HCEC 1CT (cell line): ENCODE results near the gene AEBP2.
A peak's percentile ranks its signal among the peaks of the same experiment; 100 is the strongest.
"Not testable (repeated sequence)": the region's sequence is repeated elsewhere in the genome, so short reads cannot be mapped to it uniquely, and the experiment has no call there.

Experiments used
- DNase-seq: peaks from one replicate; pipeline ENCODE4 v3.0.0-alpha.2; 2017

Gene AEBP2

GRCh38 chr12:19421503-19422282 is 17.6 kb upstream of the AEBP2 start:
- no peak for DNase-seq

DNA sequence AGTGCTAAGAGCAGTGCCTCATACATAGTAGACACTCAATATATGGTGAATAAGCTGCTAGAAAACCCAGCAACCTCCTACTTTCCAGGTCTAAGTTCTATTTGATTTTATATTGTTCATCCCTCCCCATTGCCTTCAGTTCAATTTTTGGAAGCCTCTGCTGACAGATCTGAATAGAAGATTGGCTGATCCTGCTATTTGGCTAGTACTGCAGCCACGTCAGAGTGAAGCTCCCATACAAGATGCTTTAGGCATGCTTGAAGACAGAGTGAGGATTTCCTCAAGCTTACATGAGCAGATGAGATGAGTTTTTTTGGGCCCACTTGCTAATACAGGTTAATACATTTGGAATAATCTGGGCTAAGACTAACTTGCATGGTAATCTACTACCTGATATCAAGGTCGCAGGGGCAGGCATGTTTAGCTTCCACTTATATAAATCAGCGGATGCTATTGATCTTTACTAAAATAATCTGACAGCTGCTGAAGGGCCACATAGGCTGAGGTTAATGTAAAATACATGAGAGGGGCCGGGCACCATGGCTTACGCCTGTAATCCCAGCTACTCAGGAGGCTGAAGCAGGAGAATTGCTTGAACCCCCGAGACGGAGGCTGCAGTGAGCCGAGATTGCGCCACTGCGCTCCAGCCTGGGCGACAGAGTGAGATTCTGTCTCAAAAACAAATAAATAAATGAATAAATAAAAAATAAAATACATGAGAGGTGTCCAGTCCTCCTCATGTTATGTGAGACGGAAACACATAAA is 15.9 kb upstream of the AEBP2 start:
- no peak for DNase-seq

DNA sequence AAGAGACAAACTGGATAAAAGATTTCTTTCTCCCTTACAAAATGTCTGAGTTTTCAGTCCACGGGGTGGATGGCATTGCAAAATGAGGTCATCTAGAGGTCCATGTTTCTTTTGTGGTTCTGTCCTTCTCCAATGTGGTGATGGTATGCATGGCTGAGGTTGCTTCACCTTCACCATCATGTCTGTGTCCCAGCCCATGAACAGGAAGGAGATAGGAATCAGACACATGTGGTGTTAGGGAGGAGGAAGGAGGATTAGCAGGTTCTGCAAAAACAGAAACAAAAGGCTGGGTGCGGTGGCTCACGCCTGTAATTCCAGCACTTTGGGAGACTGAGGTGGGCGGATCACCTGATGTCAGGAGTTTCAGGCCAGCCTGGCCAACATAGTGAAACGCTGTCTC is 11.0 kb upstream of the AEBP2 start:
- DNase-seq: no peak

GRCh38 chr12:19429491-19429890 is 9.8 kb upstream of the AEBP2 start:
- DNase-seq: not testable (repeated sequence)

- no peak for DNase-seq
Observed at GRCh38 chr12:19430988-19431387, 8.3 kb upstream of the AEBP2 start.

DNA sequence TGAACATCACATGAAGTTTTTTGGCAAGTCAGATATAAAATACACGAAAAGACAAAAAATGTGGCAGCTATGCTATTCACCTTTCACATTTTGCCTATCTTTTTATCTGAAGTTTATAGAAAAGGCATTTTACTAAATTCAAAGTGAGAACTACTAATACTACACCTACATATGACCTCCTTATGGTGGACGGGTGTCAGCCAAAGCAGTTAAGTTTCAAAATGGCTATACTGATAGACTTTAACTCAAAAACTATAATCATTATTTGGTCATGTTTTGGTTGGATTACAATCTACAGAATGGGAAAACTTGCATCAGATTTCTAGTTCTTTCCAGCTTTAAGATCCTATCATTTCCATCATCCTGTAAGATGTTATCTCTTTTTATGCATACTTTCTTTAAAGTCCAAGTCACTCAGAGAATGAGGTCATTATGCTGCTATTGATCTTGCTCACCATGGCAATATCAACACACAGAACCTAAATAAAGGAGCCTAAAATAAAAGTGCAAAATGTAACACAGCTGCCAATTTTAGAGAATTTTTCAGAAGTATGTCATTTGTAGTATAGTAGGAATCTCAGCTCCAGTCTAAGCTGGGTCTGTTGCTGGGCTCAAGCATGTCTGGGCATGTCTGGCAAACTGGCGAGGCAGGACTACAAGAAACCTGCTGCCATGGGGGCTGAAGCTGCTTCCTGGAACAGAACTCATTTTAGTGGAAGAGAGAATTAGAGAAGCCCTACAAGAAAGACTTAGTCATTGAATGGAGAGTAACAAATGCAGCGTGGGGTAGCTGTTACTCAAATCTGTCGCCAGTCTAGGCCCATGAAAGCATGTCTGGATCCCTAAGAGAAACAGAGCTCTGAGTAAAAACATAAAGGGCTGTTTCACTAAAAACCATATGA is 7.6 kb upstream of the AEBP2 start:
- no peak for DNase-seq

GRCh38 chr12:19432309-19433170 is 6.8 kb upstream of the AEBP2 start:
- no peak for DNase-seq

- DNase-seq: no peak
Observed at GRCh38 chr12:19434538-19434937, 4.8 kb upstream of the AEBP2 start.

DNA sequence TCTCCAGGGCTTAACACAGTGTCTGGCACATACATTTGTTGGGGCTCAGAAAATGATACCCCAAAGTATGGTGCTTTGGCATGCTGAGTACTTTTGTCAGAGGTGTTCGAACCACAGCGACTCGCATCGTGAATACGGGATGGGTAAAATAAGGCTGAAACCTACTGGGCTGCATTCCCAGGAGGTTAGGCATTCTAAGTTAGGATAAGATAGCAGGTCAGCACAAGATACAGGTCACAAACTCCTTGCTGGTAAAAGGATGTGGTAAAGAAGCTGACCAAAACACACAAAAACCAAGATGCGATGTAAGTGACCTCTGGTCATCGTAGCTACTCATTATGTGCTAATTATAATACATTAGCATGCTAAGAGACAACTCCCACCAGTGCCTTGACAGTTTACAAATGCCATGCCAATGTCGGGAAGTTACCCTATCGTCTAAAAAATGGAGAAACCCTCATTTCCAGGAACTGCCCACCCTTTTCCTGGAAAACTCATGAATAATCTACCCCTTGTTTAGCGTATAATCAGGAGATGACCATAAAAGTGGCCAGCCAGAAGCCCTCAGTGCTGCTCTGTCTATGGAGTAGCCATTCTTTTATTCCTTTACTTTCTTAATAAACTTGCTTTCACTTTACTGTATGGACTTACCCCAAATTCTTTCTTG is 3.3 kb upstream of the AEBP2 start:
- no peak for DNase-seq

DNA sequence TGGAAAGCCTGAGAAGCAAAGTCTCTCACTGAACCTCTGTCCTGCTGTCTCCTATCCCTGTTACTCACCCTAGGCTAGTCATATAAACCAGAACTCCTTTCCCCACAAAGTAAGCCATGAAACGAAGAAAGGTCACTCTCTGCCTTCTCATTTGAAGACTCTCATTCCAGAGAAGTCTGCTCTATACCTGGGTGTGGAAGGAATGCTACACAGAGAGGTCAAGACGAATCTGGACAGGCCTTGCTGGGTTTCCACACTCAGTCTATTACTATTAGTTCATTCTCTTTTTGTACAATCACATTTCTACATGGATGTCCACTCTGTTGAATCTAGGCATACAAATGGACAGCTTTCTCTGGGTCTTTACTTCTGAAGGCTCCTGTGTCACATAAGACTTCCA is 2.4 kb upstream of the AEBP2 start:
- DNase-seq: no peak

- no peak for DNase-seq
Observed at GRCh38 chr12:19437996-19438395, 1.3 kb upstream of the AEBP2 start.

- DNase-seq: peak; percentile 47
Observed at GRCh38 chr12:19440019-19440858, 947 bp downstream of the AEBP2 start.

DNA sequence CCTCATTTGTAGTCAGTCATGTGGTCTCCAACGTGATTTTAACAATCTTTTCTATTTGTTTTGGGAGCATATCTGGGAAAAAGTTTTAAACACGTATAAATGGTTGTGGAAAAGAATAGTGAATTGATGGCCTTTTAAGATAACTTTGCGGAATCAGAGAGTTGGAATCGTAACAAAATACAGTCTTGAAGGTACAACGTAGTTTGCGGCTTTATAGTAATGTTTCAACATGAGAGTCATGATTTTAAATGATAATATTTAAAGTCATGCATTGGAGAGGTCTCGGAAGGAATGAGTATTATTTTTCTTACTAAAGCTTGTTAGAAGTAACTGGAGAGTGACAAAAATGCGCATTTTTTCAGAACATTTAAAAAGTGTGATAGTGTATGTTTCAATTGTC is 1.6 kb downstream of the AEBP2 start:
- DNase-seq: no peak

DNA sequence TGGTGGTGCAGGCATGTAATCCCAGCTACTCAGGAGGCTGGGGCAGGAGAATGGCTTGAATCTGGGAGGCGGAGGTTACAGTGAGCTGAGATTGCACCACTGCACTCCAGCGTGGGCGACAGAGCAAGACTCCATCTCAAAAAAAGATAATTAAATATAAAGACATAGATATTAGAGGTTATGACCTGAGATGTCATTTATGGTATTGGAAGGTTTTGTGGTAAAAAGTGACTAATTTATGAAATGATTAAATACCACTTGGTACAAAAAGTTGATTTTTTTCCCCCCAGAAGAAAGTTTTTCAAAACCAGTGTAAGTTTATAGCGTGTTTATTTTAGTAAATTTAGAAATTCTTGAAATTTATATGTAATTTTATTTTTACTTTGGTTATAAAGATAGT is 4.3 kb downstream of the AEBP2 start:
- DNase-seq: no peak

GRCh38 chr12:19444097-19444496 is 4.8 kb downstream of the AEBP2 start:
- DNase-seq: no peak

DNA sequence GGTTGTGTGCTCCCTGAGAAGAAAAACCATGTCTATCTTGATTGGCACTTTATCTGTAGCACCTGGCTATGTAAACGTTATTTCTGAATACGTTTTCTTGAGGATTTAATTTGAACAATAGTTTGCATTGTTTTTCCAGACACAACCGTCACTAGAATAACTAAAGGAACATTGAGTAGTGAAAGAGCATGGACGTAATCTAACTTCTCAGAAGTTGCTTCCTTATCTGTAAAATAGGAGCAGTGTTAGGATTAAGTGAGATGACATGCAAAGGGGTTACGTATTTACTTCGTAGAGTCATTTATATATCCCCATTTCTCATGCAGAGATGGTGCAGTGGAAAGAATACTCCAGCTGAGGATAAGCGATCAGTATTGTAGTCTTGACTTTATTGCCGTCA is 8.1 kb downstream of the AEBP2 start:
- DNase-seq: no peak

GRCh38 chr12:19449814-19450213 is 10.5 kb downstream of the AEBP2 start:
- DNase-seq: no peak

DNA sequence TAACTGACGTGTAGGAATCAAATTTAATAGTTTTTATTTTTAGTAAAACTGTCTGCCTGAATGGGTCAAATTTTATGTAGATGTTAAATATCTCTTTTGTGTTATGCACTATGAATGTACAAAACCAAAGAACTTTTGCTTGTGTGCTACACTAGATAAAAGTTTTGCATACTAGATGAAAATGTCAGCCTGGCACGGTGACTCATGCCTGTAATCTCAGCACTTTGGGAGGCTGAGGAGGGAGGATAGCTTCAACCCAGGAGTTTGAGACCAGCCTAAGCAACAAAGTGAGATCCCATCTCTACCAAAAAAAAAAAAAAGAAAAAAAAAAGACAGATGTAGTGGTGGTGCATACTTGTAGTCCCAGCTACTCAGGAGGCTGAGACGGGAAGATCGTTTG is 11.1 kb downstream of the AEBP2 start:
- DNase-seq: no peak

DNA sequence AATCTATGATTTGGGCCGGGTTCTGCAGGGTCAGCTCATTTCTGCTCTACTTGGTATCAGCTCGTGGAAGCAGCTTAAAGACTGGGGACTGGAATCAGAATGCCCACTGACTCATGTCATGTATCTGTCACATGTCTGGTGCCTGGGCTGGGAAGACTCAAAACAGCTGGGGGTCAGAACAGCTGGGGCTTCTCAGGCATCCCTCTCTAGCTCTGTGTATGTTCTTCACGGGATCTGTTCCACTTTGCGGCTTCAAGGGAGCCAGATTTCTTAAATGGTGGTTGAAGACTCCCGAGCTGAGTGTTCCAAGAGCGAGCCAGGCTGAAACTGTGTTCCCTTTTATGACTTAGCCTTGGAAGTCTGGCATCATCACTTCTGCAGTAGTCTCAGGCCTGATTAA is 11.9 kb downstream of the AEBP2 start:
- peak; percentile 21 for DNase-seq

GRCh38 chr12:19453961-19454360 is 14.7 kb downstream of the AEBP2 start:
- no peak for DNase-seq

DNA sequence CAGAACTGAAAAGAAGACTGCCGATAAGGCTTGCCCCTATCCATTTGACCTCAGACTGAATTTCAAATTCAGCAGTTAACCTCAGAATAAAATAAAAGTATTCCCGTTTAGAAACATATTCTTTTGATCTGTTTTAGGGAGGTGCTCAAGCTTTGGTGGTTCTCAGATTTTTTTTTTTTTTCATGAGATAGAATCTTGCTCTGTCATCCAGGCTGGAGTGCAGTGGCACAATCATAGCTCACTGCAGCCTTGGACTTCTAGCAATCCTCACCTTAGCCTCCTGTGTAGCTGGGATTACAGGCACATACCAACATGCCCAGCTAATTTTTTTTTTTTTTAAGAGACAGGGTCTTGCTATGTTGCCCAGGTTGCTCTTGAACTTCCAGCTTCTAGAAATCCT is 15.5 kb downstream of the AEBP2 start:
- no peak for DNase-seq
